IPS-NIHi11 (cell line): ENCODE measurements around the gene SORL1.
"Not testable (repeated sequence)": the region's sequence is repeated elsewhere in the genome, so short reads cannot be mapped to it uniquely, and the experiment has no call there.

Source experiments
- DNase-seq: peaks from one replicate; pipeline ENCODE4 v3.0.0; 2012; ENCODE audit warnings: mixed read lengths, low spot score

SORL1 gene

DNA sequence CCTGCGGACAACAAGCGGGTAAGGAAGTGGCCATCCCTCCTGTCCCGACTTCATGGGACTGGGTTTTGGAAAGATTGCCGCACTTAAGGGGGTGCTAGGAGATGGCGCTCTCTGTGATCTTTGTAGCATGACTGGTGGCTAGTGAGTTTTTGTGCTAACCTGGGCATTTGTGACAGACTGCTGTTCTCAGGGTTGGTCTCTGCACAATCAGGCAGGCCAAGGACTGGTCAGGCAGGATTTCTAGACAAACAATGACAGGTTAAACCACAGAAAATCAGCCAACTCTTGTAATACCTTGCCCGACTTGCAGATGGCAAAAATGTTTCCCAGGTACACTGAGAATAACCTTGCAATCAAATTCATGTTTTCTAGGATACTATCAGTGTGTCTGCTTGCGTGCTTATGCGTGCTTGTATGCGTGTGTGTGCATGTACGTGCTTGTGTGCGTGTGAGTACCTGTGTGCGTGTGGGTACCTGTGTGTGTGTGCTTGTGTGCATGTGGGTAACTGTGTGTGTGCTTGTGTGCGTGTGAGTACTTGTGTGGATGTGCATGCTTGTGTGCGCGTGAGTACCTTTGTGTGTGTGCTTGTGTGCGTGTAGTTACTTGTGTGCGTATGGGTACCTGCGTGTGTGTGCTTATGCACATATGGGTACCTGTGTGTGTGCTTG, 26.2 kb downstream of the SORL1 start:
- no peak for DNase-seq

- DNase-seq, result peak; percentile 88
These were observed 27.0 kb downstream of the SORL1 start for GRCh38 chr11:121478895-121479697.

DNA sequence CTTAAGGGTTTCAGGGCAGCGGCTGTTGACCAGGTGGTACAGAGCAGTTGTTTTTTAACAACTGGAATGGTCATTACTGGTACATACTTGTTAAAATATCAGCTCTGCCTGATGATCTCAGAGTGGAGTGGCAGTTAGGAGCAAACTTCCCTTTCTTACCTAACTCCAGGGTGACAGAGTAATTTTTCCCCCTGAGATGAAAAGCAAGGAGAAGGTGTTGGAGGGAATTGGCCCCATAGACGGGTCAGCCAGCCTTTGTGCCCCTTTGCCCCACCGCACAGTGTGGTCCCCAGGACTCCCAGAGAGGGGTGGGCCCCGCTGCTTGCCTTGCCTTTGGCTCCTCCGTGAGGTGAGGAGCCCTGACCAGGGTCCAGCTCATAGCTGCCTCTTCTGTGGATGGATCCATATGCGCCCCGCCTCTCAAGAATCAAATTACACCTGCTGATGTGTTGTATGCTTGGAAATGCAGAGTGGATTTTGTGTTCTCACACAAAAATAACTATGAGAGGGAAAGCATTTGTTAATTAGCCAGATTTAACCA, 27.7 kb downstream of the SORL1 start:
- DNase-seq, result peak; percentile 50

DNA sequence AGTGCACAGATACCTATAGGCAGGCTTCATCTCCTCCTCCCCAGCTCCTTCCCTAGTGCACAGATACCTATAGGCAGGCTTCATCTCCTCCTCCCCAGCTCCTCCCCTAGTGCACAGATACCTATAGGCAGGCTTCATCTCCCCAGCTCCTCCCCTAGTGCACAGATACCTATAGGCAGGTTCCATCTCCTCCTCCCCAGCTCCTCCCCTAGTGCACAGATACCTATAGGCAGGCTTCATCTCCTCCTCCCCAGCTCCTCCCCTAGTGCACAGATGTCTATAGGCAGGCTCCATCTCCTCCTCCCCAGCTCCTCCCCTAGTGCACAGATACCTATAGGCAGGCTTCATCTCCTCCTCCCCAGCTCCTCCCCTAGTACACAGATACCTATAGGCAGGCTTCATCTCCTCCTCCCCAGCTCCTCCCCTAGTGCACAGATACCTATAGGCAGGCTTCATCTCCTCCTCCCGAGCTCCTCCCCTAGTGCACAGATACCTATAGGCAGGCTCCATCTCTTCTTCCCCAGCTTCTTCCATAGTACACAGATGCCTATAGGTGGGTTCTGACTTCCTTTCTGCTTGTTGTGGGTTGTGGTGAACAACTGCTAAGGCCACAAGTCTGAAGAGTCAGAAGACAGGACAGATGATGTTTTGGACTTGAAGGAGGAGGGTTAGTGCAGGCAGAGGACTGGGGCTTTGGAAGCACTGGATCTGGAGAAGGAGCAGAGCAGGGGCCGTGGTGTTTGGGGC, 29.5 kb downstream of the SORL1 start:
- DNase-seq, result not testable (repeated sequence)

DNA sequence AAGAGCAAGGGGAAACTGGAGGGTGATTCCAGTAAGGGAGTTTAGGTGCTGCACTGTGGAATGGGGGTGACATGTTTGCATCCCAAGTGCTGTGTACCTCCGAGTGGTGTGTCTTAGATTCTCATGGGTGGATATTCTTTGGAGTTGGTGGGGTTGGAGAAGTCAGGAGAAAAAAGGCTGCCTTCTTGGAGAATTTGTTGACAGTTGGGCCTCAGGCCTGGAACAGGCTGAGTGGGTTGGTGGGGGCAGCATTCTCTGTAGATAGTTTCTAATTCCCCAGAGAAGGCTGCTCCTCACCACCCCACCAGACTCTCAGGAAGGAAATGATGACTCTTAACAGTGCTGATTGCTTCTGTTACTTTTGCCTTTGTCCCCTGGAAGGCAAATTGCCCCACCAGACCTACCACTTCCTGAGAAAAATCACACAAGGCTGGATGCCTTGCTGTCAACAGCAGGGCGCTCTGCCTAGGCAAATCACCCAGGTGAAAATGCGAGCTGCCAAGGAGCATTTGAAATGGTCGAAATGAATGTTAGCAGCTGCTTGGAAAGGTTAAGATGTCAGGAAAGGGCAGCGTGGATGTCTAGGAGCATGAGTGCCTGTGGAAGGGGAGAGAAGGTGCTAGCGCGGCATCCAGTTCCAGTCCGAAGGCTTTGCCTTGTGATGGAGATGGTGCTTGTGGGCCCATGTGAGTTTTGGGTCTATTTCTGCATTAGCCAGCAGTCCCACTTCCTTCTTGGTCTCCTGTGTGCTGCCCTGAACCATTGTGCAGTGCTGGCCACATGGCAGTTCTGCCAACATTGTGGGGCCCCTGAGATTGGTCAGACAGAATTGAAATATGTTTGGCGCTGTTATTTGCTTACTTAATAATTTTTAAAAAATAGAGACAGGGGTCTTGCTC, 30.4 kb downstream of the SORL1 start:
- DNase-seq, result no peak

DNA sequence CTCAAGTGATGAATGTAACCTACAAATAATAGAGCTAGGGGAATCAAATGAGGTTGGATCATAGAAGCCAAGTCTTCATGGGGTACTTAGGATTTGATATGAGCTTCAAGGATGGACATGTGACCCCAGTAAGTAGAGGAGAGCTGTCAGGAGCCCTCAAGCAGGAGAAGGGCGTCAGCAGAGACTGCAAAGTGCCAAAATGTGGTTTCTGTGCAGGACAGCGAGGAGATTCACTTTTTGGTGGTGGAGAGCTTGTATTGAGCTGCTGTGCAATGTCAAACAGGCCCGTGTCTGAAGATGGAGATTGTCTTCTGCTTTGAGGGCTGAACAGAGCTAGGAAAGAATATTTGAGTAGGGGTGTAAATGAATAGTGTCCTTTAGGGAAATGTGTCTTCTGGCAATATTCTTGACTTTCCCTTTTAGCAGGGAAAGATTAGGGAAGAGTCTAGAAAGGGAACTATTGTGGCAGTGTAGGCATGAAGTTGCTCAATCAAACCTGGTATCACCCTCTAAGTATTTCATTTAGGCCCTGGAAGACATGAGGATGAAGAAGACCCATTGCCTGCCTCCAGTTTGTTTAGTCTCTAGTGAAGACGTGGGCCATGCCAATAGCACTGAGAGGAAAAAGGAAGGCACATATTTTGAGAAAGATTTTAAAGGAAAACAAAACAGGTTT, 31.8 kb downstream of the SORL1 start:
- DNase-seq, result no peak

- DNase-seq, result no peak
These were observed 33.1 kb downstream of the SORL1 start for GRCh38 chr11:121485216-121485615.

GRCh38 chr11:121486054-121486453, 33.9 kb downstream of the SORL1 start:
- DNase-seq, result no peak

- DNase-seq, result no peak
These were observed 35.1 kb downstream of the SORL1 start for GRCh38 chr11:121487191-121487590.

DNA sequence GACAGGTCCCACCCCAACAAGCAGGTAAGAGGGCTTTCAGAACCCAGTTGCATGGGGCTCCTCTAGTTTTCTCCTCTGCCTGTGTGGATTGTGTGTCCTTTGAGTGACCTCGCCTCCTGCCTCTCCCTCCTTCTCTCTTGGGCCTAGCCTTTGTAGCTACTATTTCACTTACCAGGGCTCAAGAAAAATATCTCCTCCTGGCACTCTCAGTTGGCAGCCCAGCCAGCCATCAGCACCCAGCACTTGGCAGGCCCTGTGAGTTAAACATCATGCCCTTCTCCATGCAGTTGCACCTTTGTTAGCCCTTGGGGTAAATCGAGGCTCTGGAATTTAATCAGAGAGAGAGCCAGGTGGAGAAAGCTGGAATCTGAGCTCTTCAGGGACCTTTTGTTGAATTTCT, 36.1 kb downstream of the SORL1 start:
- no peak for DNase-seq

DNA sequence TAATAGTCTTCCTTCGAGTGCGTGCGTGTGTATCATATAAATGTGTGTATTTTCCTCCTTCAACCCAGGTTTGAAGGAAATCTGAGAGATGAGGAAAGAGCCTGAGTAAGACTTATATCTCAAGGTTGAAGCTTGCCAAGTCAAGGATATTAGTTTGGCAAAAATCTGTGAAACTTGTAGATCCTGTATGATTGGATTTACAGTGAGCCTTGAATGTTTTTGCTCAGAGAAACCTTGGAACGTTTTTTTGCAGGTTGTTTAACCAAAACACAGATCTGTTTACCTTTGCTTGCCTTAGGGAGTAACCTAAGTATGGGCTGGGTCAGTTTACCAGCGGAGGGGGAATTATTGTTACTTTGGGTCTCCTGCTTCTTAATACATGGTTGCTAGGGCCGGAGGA, 36.5 kb downstream of the SORL1 start:
- DNase-seq, result no peak

DNA sequence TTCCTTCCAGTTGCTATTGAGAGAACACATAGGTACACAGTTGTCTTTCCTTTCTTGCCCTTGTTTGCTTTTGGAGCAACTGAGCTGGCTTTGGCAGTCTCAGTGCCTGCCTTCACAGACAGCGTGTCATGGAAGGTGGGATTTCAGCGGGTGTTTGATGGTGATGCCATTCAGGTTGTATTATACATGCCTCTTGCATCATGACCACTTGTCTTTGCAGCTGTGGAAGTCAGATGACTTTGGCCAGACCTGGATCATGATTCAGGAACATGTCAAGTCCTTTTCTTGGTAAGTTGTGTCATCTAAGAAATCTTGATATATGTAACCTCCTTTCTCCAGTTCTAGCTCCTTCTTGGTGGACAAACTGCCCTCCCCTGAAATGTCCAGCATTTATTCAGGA, 37.7 kb downstream of the SORL1 start:
- DNase-seq, result no peak

GRCh38 chr11:121494355-121495099, 42.4 kb downstream of the SORL1 start:
- DNase-seq, result no peak

- no peak for DNase-seq
These were observed 45.3 kb downstream of the SORL1 start for GRCh38 chr11:121497176-121497998.

DNA sequence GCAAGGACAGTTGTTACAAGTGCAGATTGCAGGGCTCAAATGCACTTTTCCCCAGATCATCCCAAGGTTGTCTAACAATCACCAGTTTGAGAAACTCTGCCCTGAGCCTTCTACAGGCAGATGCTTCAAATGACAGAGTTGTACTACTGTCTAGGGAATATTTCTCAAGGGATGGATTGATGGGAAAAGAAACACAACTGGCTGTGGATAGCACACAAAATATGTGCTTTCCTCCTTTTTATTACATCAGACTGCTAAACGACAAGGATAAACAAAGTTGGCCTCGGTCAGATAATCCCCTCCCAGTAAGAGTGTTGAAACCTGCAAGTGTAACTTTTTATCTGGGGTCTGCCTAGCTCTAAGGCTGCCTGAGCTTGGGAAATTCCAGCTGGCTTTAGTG, 47.3 kb downstream of the SORL1 start:
- no peak for DNase-seq

- no peak for DNase-seq
These were observed 48.2 kb downstream of the SORL1 start for GRCh38 chr11:121500275-121500674.

DNA sequence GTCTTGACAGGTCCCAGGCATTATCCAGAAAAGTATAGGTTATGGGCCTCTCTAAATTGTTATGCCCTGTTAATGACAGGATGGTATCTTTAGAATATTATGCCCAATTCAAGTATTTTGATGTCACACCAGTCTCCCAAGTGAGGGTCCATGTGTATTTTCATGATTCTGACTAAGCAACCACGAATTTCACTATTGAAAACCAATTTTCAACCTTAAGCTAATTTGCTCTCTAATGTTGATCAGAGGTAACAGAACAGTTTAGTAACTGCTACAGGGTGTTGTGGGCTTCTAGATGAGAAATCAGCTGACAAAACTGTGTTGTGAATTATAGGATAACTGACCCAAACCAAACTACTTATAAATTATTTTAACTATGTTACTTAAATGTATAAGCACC, 48.6 kb downstream of the SORL1 start:
- DNase-seq, result no peak

- no peak for DNase-seq
These were observed 50.9 kb downstream of the SORL1 start for GRCh38 chr11:121503051-121503450.

- not testable (repeated sequence) for DNase-seq
These were observed 54.1 kb downstream of the SORL1 start for GRCh38 chr11:121506237-121506636.
